DMS153 treated with DMSO at 0.1 percent for 48 hours (cell line): ENCODE measurements around the gene TRMU.
A peak's percentile ranks its signal among the peaks of the same experiment; 100 is the strongest.

Experiments
- DNase-seq: peaks from one replicate; lab custom pipeline; 2025; ENCODE audit not compliant: unreplicated experiment; lab: John Stamatoyannopoulos, UW

Gene TRMU

DNA sequence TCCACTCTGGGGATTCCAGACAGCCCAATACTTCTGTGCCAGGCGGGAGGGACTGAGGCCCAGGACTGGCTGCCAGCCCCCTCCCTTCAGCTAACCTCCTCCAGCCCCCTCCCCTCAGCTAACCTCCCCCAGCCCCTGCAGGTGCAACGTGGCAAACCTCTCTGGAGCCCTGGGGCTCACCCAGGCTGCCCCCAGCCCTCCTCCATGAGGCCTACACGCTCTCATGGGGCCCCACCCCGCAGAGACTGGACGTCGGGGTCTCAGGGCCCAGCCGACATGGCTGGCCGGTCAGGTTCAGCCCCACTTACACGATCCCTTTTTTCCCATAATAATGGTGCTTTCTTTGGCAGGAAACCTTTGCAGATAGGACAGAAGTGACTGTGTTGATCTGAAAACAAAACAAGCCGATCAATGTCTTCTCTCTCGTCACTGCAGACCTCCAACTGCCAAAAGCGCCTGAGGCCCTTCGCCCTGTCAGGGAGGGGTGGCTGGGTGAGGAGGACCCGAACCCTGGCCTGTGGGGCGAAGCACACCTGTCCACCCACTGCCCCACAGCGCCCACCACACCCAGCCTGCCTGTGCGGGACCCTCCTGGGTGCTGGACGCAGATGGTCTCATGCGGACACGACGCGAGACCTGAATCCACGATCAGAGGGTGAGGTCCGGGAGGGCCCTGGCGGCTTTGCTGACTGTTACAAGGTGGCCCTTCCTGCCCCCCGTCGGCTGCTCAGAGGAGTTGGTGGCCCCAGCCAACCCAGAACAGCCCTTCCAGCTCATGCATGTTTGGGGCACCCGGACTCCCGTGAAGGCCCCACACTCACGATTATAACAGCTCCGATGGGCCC, 33.6 kb downstream of the TRMU start:
- no peak for DNase-seq

DNA sequence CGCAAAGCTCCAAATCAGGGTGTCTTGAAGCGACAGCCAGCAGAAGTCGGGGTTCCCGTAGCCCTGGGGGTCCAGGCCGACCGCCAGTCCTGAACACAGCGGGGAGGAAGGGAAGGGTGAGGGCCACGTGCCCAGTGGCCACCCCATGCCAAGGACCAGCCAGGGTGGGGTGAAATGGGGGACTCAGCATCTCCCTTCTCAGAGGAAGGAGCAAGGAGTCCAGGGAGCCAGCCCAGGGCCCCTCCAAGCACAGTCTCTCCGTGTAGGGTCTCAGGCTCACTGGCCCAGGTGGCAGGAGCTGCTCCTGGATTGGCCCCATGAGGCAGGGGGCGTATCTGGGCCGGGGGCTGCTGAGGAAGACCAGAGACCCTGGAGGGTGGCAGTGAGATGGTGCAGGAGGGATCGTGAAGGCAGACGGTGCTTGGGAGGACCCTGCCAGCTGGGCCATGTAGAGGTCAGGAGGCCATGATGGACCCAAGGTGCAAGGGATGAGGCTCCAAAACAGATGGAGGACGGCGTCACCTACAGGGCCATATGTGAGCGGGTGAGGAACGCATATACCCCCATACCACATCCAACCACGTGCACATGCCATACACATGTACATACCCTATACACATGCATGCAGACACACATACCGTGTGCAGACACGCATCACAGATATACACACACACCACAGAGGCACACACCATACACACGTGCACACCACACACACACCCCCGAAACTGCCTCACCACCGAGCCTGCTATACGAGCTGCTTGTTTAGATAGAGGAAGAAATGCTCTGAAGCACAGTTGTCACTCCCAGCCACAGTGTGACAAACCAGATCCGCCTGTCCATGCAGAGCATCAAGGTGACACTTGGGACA, 34.4 kb downstream of the TRMU start:
- DNase-seq, result no peak

DNA sequence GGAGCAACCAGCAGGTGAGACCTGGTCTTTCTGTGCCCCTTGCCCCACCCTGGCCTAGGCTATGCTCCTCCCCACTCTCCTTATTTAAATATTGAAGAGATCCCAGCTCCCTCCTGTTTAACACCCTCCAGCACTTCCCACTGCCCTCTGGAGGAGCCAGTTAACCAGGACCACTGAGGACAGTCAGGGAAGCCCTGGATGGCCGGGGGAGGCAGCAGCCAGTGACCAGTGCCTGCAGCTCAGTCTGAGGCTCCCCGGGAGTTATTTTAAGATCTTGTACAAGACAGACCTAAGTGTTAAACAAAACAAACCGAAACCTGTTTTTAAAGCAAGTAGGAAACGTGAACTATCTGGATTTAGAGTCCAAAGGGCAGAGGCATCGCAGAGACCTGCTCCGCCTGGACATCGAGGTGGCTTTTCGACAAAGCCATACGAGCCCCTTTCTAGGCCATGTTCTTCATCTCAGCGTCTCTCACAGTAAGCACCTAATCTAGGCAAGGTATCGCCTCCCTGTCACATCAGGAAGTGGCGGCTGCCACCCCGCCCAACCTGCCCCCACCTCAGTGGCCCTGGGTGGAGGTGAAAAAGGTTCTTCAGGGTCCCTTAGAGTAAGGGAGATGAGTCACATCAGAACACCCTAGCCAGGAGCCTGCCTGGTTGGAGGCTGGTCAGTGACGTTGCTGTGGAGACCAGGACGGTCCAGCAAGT, 35.2 kb downstream of the TRMU start:
- DNase-seq, result no peak

DNA sequence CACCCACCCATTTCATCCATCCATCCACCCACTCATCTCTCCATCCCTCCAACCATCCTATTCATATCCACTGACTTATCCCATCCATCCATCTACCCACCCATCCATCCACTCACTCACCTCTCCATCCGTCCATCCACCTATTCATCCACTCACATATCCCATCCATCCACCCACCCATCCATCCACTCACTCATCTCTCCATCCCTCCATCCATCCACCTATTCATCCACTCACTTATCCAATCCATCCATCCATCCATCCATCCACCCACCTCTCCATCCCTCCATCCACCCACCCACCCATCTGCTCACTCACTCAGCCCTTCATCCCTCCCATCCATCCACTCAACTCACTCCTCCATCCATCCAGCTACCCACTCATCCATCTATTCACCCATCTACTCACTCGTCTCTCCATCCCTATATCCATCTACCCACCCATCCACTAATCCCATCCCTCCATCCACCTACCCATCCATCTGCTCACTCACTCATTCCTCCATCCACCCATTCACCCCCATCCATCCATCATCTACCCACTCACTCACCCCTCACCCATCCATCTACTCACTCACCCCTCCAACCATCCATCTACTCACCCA, 36.2 kb downstream of the TRMU start:
- no peak for DNase-seq

DNA sequence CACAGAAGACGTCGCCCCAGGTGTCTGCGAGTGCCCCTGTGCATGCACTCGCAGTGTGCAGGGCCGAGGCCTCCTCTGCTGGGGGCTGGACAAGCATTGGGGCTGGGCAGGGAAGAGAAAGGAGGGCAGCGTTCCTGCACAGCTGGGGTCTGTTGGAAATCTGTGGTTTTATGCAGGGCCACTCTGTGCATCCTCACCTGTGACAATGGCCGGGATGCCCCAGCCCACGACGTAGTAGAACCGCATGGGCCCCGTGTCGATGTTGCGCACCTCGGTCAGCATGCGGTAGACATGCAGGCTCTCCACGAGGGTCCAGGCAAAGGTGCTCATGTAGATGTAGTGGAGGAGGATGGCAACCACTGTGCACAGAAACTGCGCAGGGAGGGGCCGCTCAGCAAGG, 37.2 kb downstream of the TRMU start:
- no peak for DNase-seq

DNA sequence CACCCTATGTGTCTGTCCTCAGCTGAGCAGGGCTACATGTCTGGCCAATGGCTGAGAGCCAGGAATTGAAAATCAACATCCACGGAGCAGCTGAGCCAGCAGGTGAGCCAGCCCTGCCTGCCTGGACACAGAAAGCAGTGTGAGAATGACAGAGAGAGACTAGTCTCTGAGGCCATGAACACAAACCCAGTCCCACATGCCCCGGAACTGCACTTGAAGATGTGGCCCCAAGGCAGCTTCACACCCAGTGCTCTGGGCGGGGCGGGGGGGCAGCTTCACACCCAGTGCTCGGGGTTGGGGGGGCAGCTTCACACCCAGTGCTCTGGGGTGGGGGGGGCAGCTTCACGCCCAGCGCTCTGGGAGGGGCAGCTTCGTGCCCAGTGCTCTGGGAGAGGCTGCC, 37.6 kb downstream of the TRMU start:
- DNase-seq, result peak; percentile 22

DNA sequence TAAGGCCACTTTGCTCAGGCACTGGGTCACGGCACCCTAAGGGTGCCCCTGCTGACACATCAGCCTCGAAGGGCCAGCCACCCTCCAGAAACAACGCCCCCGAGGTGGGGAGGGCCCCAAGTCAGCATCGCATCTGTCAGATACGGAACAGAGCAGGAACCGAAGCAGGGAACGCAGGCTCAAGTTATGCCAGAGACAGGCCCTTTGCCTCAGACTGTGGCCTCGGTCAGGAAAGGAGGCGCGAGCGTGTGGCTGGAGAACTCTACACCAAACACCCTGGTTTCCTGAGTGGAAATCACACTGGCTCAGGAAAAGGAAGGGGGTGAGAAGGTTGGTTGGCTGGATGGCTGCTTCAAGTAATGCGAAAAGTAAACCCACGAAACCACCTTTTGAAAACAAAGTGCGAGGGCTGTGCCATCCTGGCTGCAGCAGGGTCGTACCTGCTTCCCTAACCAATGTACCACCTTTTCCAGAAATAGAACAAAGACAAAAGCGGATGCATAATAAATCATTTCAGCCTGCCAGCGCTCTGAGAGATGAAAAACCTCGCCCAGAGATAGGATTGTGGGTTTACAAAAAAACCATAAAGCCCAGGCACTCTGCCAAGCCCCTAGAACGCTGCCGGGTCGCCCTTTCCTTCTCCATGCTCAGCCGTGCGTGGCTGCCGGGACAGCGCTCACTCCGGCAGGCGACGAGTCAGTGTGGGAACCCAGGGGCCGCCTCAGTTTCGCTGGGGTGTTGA, 38.6 kb downstream of the TRMU start:
- DNase-seq, result peak; percentile 9

DNA sequence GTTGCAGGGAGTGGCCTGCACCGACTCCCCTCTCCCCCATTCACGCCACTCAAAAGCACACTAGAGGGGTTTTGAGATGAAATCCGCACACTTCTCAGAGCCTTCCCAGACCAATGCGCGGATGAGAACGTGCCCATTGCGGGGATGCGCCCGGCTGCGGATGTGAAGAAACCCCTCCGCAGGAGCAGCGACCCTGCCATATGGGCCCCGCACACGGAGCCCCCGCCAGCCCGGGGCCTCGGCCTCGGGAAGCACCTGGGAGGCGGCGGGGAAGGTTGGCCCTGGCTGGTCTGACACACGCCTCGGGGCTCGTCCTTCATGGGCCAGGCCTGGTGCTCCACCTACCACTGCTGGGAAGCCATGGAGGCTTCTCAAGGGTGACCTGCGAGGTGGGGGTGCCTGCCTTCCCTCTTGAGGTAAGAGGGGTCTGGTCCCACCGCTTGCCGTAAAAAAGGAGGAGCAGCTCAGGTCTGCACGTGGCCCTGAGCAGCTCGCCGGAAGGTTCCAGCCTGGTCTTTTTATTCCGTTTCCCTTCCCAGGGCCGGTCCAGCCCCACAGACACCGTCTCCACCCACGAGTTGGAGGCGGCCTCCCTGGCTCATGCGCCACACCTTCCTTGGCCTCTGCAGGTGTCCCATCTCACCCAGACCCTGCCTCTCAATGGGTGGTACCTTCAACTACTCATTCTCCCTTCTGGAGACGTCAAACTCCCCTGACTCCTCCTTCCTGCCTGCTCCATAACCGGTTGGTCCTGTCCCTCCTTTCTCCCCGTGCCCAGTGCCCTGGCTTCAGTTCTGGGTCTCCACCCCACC, 39.4 kb downstream of the TRMU start:
- no peak for DNase-seq

DNA sequence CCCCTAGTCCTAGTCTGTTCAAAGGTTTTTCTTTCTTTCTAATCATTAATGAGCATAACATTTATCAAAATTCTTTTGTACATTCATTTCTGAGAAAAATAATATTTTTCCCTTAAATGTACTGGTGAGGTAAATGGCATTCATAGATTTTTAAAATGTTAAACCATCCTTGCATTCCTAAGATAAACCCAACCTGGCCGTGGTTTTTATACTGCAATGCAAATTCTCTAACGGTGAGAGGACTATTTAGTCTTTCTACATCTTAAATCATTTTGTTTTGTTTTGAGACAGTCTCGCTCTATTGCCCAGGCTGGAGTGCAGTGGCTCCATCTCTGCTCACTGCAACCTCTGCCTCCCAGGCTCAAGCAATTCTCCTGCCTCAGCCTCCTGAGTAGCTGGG, 40.6 kb downstream of the TRMU start:
- no peak for DNase-seq

DNA sequence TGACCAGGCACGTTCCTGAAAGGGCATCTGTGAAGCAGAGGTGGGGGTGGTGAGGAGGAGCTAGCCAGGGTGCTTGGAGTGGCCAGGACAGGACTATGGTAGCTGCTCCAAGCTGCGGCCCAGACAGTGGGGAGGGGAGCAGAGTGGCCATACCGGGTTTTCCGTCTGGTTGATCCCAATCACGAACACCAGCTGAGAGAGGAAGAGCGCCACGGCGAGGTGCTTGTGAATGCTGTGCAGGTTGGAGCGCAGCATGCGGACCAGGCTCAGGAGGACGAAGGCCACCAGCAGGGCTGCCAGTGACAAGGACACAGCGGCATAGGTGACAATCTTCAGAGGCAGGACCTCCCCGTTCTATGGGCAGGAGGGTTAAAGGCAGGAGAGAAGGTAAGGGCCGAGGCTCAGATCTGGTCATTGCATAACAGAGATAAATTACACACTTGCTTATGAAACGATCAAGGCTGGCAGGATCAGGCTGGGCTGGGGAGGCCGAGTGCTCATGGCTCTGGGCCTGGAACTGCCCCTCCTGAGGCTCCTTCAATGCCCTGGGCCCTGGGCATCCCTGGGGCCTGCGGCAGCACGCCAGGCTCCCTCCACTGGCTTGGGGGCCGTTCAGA, 41.5 kb downstream of the TRMU start:
- no peak for DNase-seq

DNA sequence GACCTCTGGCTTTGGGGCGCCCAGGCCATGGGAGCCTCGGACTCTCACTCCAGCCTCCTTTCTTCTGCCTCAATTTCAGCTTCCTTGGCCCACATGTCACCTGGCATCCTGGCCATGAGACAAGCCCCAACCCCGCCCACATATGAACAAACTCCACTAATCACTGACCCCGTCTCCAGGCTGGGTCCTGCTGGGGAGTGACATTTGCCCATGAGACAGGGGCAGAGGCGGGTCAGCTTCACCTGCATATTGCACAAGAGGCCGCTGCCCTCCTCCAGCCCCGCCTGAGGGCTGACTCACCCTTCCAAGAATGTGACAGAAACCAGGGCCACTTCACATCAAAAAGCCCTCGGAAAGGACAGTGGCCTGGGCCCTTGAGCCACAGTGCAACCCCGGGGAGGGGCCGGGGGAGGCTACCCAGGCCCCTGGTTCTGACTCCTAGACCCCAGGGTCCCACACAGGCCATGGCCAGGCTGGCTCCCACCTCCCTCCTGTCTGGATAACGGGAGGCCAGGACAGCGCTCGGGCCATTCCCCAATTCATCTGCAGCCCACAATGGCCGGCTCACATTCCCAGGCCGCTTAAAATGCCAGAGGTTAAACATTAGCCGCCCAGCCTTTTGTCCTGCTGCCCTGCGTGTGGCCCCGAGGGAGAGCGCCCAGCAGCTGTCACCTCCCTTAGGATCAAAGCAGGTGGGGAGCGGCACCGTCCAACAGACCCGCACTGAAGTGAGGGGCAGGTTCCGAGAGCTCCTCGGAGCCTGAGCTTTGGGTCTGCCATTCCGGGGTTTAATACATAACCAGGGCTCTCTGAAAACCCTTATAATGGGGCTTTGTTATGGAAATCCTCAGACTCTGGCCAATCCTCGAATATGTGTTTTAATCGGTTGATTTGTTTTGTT, 42.3 kb downstream of the TRMU start:
- DNase-seq, result no peak

DNA sequence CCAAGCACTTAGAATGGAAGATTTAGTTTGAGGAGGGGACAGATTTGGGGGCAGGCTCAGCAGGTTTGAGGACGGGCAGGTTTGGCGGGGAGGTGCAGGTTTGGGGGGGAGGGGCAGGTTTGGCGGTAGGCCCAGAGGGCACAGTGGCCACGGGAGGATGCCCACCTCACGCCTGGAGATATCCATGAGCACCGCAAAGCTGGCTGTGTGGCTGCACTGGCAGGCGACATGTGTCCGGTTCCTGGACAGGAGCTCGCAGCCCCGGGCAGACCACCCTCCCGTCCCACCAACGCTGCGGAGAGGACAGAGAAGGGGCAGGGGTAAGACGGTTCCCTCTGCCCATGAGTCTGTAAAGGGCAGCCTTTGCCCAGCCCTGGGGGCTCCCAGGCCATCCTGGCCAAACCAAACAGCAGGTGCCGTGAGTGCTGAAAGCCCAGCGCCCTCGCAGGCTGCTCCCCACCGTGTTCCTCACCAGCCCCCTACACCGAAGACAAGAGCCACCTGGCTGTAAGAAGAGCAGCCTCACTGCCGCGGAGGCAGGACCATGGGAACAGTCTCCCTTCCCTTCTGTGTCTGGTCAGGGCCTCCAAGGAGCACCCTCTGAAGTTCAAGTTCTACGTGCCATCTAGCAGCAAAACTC, 43.0 kb downstream of the TRMU start:
- no peak for DNase-seq

DNA sequence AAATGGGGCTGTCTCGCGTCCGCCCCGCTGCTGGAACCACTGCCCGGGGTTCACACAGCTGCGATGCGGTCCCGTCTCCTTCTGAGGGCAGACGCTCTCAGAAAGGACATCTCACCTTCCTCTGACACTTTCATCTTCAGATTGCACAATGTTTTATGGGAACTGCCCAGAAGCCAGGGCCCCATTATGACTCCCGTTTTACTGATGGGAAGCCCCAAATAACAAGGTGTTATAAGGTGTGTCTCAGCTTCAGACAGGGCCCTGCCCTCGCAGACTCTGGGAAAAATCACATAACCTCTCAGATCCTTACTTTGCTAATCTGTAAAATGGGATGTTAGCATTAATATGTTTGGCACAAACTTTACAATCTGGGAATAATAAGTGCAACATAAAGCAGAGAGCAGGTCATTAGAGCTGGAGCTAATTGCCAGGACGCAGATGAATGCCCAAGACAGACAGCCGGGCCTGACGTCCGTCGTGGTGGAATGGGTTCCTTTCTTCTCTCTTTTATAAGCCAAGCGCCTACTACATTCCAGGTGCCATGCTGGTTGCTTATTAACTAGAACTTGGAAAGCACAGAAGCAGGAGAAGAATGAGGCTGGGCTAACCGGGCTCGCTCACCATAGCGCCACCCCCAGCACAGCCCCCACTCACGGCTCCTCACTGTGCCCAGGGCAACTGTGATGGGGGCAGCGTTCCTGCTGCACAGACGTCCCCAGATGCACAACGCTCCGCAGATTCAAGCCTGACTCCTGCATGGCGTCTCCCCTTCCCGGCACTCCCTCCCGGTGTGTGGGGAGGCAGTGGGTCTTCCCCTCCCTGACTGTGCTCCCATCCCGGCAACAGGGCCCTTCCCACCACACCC, 43.8 kb downstream of the TRMU start:
- no peak for DNase-seq

DNA sequence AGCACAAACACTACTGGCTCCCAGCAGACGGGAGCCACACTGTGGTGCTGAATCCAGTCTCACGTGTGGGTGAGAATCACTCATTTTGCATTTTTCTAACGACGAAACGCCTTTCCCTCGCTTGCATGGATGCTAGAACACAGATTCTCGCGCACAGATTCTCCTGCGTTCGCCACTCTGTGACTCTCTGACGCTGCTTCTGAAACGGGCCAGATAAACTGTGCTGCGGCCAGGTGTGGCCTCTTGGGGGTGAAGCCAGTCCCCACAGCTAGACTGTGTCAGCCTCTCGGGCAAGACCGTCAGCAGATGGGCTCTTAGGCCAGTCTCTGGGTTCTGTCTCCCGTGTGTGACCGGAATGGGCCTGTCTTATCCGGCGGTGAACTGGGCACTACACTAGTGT, 44.6 kb downstream of the TRMU start:
- no peak for DNase-seq

DNA sequence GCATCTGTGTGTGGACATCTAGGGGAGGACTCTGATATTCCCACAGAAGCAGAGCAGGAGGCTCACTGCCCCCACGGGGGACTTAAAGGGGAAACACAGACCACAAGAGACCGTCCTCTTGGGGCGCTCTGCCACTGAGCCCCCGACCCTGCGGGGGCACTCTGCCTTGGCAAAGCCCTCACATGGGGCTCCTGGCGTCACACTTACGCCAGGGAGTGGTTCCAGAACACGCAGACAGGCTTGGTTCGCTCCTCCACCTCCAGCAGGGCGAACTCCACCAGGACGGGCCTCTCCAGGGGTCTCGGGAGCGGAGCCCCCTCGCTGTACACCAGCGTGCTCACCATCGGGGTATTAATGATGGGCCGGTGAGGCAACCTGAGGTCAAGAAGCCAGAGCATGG, 45.1 kb downstream of the TRMU start:
- DNase-seq, result no peak

DNA sequence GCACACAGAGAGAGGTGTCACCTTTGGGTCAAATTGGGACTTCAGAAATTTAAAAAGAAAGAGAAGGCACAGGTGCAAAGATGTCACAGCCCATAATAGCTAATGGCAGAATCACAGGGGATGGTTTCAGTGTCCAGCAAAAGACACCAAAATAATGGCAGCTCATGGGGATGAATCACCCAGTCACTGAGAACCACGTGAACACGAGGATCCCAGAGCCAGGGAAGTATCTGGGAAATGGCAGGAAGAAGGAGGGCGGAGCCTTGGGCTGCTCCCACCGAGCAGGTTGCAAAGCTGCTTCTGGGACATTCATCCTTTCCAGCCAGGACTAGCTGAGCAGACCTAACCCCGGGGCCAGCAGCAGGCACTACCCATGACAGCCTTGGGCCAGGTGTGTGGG, 45.6 kb downstream of the TRMU start:
- DNase-seq, result no peak

DNA sequence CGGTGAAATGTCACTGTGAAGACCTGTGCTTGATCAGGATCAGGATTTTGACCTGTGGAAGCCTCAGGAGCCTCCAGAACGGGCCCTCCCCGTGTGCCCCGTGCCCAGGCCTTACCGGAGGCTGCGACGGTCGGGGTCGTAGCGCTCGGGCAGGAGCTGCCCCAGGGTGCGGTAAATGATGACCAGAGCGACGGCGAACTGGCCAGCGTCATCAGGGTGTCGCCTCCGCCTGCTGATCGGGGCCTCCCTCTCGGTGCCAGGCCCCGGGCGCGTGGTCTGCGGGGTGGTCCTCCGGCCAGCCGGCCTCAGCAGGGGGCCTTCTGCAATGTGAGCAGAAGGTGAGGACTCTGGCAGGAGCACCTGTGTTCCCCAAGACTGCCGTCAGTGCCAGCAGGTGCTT, 46.2 kb downstream of the TRMU start:
- DNase-seq, result no peak
